HCT116 (cell line): ENCODE measurements around the gene POU2AF1. TPM values are rescaled to one million over a fixed set of nuclear protein-coding genes. Genes with fewer than 3 reads are reported as not detected.

Experiments
- ATAC-seq: fragments of 200-7000 bp; cut with Tn5 transposase; 2 replicates; pipeline ENCODE4 v1.9.1; 2020; ENCODE audit warnings: mild to moderate bottlenecking, moderate library complexity
- BruUV-seq: library from RNA; stranded (reverse); fragments of 400-500 nt; replicated peaks from 2 replicates; lab custom pipeline; 2021; lab: Mats Ljungman, UMichigan
- CTCF ChIA-PET: fragments of 300-600 bp; sonication (Branson Sonifier 250); formaldehyde crosslinking; loops from one replicate; lab custom pipeline; 2021; ENCODE audit warnings: antibody characterized with exemption; lab: Charles Lee
- POLR2A ChIA-PET: fragments of 300-600, 350-600 bp; sonication (Branson Sonifier 250); formaldehyde crosslinking; loops from one replicate; lab custom pipeline; 2021; ENCODE audit warnings: antibody characterized with exemption; lab: Charles Lee
- RAD21 ChIA-PET, 2 experiments: fragments of 300-600 bp; sonication (Branson Sonifier 250); formaldehyde crosslinking; loops; one replicate each; lab custom pipeline; 2023; ENCODE audit warnings: low total read pairs in 2 of 2; ENCODE audit not compliant: uncharacterized antibody in 2 of 2, unreplicated experiment in 2 of 2, low non-redundant PET in 1 of 2; lab: Charles Lee
- DNase-seq: peaks from one replicate; pipeline ENCODE4 v3.0.0-alpha.2; 2010; ENCODE audit warnings: low read depth, low spot score
- H2AFZ ChIP-seq: fragments of 200-600 bp; shearing (Covaris generic), sonication (generic); 2 replicates; pipeline ENCODE4 v1.6.1; 2017; ENCODE audit warnings: low read depth, mixed run types, mixed read lengths, antibody characterized with exemption, low read length; ENCODE audit not compliant: poor library complexity, severe bottlenecking
- H3K27ac ChIP-seq: 2 replicates; pipeline ENCODE4 v1.5.1; 2012; ENCODE audit warnings: low read depth, low read length
- H3K27me3 ChIP-seq: fragments of 200-600 bp; sonication (generic); 2 replicates; pipeline ENCODE4 v1.6.1; 2016; ENCODE audit warnings: mixed run types, low read length, mixed read lengths; ENCODE audit not compliant: insufficient read depth
- H3K36me3 ChIP-seq, 2 experiments: fragments of 200-500 bp in 1 of 2; fragments of 200-600 bp in 1 of 2; sonication (Bioruptor generic) in 1 of 2; sonication (generic) in 1 of 2; 2 replicates each; pipeline versions ENCODE4 v1.5.1 to v1.6.1; 2014 to 2016; ENCODE audit warnings: low read length in 2 of 2, inconsistent platforms in 1 of 2, mixed read lengths in 1 of 2, mixed run types in 1 of 2; ENCODE audit not compliant: insufficient read depth in 2 of 2, control insufficient read depth in 1 of 2
- H3K4me1 ChIP-seq, 2 experiments: fragments of 200-600 bp in 1 of 2; sonication (generic) in 1 of 2; 2 replicates each; pipeline versions ENCODE4 v1.5.1 to v1.6.1; 2012 to 2017; ENCODE audit warnings: low read length in 2 of 2, inconsistent platforms in 1 of 2, mild to moderate bottlenecking in 1 of 2, mixed read lengths in 1 of 2, mixed run types in 1 of 2, moderate library complexity in 1 of 2; ENCODE audit not compliant: insufficient read depth in 2 of 2, control insufficient read depth in 1 of 2
- H3K4me2 ChIP-seq: fragments of 200-600 bp; sonication (generic); 2 replicates; pipeline ENCODE4 v1.6.1; 2017; ENCODE audit warnings: mixed run types, low read length, mixed read lengths
- H3K4me3 ChIP-seq, 2 experiments: fragments of 200-600 bp in 1 of 2; sonication (generic) in 1 of 2; replicated peaks in 1 of 2; 2 replicates each; pipeline ENCODE4 v1.5.1; 2011 to 2016; ENCODE audit warnings: low read length in 2 of 2, control low read depth in 1 of 2, low read depth in 1 of 2, mild to moderate bottlenecking in 1 of 2, mixed read lengths in 1 of 2, mixed run types in 1 of 2
- H3K79me2 ChIP-seq: fragments of 200-600 bp; sonication (generic); 2 replicates; pipeline ENCODE4 v1.6.1; 2017; ENCODE audit warnings: mild to moderate bottlenecking, mixed run types, low read length, moderate library complexity, mixed read lengths; ENCODE audit not compliant: insufficient read depth
- H3K9ac ChIP-seq: fragments of 200-600 bp; sonication (generic); 2 replicates; pipeline ENCODE4 v1.6.1; 2016; ENCODE audit warnings: low read length, mixed read lengths
- H3K9me2 ChIP-seq: fragments of 200-600 bp; sonication (generic), shearing (Covaris generic); 2 replicates; pipeline ENCODE4 v1.6.1; 2017; ENCODE audit warnings: mixed run types, mild to moderate bottlenecking, moderate library complexity; ENCODE audit not compliant: insufficient read depth
- H3K9me3 ChIP-seq, 2 experiments: fragments of 200-500 bp in 1 of 2; fragments of 200-600 bp in 1 of 2; sonication (Bioruptor generic) in 1 of 2; sonication (generic) in 1 of 2; 2 replicates each; pipeline ENCODE4 v1.6.1; 2014 to 2017; ENCODE audit warnings: low read length in 2 of 2, mixed read lengths in 2 of 2, inconsistent platforms in 1 of 2, low read depth in 1 of 2, mild to moderate bottlenecking in 1 of 2, mixed run types in 1 of 2, moderate library complexity in 1 of 2; ENCODE audit not compliant: control insufficient read depth in 1 of 2, insufficient read depth in 1 of 2
- H4K20me1 ChIP-seq: fragments of 200-600 bp; sonication (generic), shearing (Covaris generic); 2 replicates; pipeline ENCODE4 v1.6.1; 2017; ENCODE audit warnings: mixed run types, mild to moderate bottlenecking, moderate library complexity; ENCODE audit not compliant: insufficient read depth
- ATF3 ChIP-seq: IDR thresholded peaks from 2 replicates; pipeline ENCODE4 v1.6.1; 2012
- EGR1 ChIP-seq: IDR thresholded peaks from 2 replicates; pipeline ENCODE4 v1.6.1; 2012; ENCODE audit warnings: low read depth
- EZH2phosphoT487 ChIP-seq: fragments of 200-600 bp; IDR thresholded peaks from 2 replicates; pipeline ENCODE4 v1.6.1; 2018; ENCODE audit warnings: antibody characterized with exemption, borderline replicate concordance
- FOSL1 ChIP-seq: IDR thresholded peaks from 2 replicates; pipeline ENCODE4 v1.6.1; 2012; ENCODE audit warnings: low read depth
- JUND ChIP-seq: IDR thresholded peaks from 2 replicates; pipeline ENCODE4 v1.6.1; 2012
- POLR2A ChIP-seq: IDR thresholded peaks from 2 replicates; pipeline ENCODE4 v1.7.0; 2011; ENCODE audit warnings: borderline replicate concordance; ENCODE audit not compliant: insufficient read depth, insufficient read length; ENCODE audit errors: extremely low read depth
- RAD21 ChIP-seq: IDR thresholded peaks from 2 replicates; pipeline ENCODE4 v1.6.1; 2012; ENCODE audit warnings: low read depth, mild to moderate bottlenecking
- SRF ChIP-seq: IDR thresholded peaks from 2 replicates; pipeline ENCODE4 v1.6.1; 2012; ENCODE audit warnings: low read depth
- ZNF274 ChIP-seq: fragments of 200-500 bp; sonication (Bioruptor generic); IDR thresholded peaks from 2 replicates; pipeline ENCODE4 v1.6.1; 2014; ENCODE audit warnings: mild to moderate bottlenecking, low read depth, low read length, inconsistent platforms
- intact Hi-C: fragments of 100-400 bp; cut with micrococcal nuclease; formaldehyde crosslinking; loops from 2 replicates; pipeline ENCODE4 v1.10.0; 2022
- total RNA-seq: library from RNA; stranded (reverse); gene quantifications from one replicate; pipeline ENCODE4 v1.2.1, GENCODE V29; 2021; ENCODE audit not compliant: unreplicated experiment

POU2AF1 gene
- total RNA-seq, 1 experiment from 2014 or later = 0.17 TPM

DNA sequence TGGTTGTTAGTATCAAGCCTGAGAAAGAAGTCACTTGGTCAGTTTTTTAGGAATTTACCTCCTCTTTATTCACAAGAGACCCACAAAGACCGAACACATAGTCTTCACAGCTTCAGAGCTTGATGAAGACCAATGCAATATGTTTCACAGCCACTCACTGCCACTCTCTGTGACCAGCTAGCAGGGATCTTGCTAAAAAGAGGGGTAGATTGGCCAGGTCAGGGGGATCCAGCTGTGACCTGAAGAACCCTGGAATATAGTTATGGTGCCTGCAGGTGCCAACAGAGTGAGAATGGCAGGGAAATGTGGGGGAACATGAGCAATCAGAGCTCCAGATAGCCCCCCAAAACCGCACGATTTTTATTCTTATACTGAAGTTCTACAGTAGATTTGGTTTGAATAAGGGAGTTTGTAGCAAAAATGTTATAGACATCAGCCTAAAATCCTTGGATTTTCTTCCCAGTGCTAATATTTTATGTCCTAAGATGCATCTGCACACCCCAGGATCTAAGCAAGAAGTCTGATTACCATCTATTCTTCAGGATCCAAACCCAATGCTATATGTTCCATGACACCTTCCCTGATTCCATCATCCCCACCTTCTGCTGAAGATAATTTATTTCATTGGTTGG, 8.7 kb downstream of the POU2AF1 start:
- no peak for TF ChIP-seq POLR2A
- no peak for TF ChIP-seq FOSL1
- Histone ChIP-seq H3K27ac (no peak overlapping the region), H3K4me2 (no peak overlapping the region), H3K4me1 (no peaks in the 10 kb centered on the region), H2AFZ (no peak overlapping the region), H4K20me1 (no peaks in the 10 kb centered on the region), H3K36me3 (no peaks in the 10 kb centered on the region), H3K9ac (no peak overlapping the region), H3K79me2 (no peaks in the 10 kb centered on the region), H3K9me2 (no peaks in the 10 kb centered on the region), H3K27me3 (0 out of 2 replicates have a peak, but pooled peaks cover 8% of the 10 kb centered on the region), H3K9me3 (no peaks in the 10 kb centered on the region), H3K4me3 (no peak overlapping the region)
- no TSS peak for BruUV-seq
- ChIA-PET CTCF (no interaction called here), RAD21 (no interaction called here), POLR2A (no interaction called here)
- DNase-seq (no peak), ATAC-seq (no peak)
- intact Hi-C loops = no loop called here

GRCh38 chr11:111368285-111368560, 10.9 kb downstream of the POU2AF1 start:
- H3K27me3 ChIP-seq = 0 out of 2 replicates have a peak, but pooled peaks cover 8% of the 10 kb centered on the region
- H3K4me2 ChIP-seq = no peak overlapping the region
- H2AFZ ChIP-seq = no peak overlapping the region
- ChIA-PET POLR2A (no interaction called here), RAD21 (no interaction called here), CTCF (no interaction called here)
- no peaks in the 10 kb centered on the region for H4K20me1 ChIP-seq
- no peaks in the 10 kb centered on the region for H3K9me3 ChIP-seq
- H3K36me3 ChIP-seq = no peaks in the 10 kb centered on the region
- H3K9me2 ChIP-seq = no peaks in the 10 kb centered on the region
- no peak for DNase-seq
- no peak overlapping the region for H3K4me3 ChIP-seq
- TF ChIP-seq RAD21 = no peak
- no peak for TF ChIP-seq ATF3
- no peak for TF ChIP-seq JUND
- no peak for TF ChIP-seq SRF
- TF ChIP-seq ZNF274 = no peak
- no peak for TF ChIP-seq EGR1
- TF ChIP-seq EZH2phosphoT487 = no peak
- no peak for TF ChIP-seq POLR2A
- no TSS peak for BruUV-seq
- H3K4me1 ChIP-seq = no peaks in the 10 kb centered on the region
- intact Hi-C loops = no loop called here
- H3K79me2 ChIP-seq = no peaks in the 10 kb centered on the region
- no peak overlapping the region for H3K9ac ChIP-seq
- ATAC-seq = no peak
- no peak overlapping the region for H3K27ac ChIP-seq
